HepG2 (cell line): Measurements from ENCODE around the gene C9orf43. TPM values are rescaled to one million over a fixed set of nuclear protein-coding genes. Genes with fewer than 3 reads are reported as not detected.
A peak's percentile ranks its signal among the peaks of the same experiment; 100 is the strongest.

ENCODE experiments used
- ATAC-seq: fragments of 200-7000 bp; cut with Tn5 transposase; 3 replicates; pipeline ENCODE4 v1.9.1; 2020; ENCODE audit warnings: mild to moderate bottlenecking, moderate library complexity
- BruUV-seq: library from RNA; stranded (reverse); fragments of 400-500 nt; replicated peaks from 2 replicates; lab custom pipeline; 2021; lab: Mats Ljungman, UMichigan
- CTCF ChIA-PET: fragments of 300-600 bp; formaldehyde crosslinking; extraction: SDS; loops from one replicate; lab custom pipeline; 2021; ENCODE audit warnings: low total read pairs, inconsistent platforms, low intra/inter-chr PET ratio; lab: Yijun Ruan, JAX
- POLR2A ChIA-PET: fragments of 350-600 bp; sonication (Branson Sonifier 250); formaldehyde crosslinking; loops from one replicate; lab custom pipeline; 2020; ENCODE audit warnings: antibody characterized with exemption, inconsistent platforms; lab: Yijun Ruan, JAX
- DNase-seq: peaks from one replicate; pipeline ENCODE4 v3.0.0-alpha.2; 2015; ENCODE audit warnings: low spot score
- FAIRE-seq: peaks from 3 replicates; lab custom pipeline; 2011; peaks lifted over from hg19 to GRCh38; lab: Jason Lieb, UNC
- H2AFZ ChIP-seq: one replicate; pipeline ENCODE4 v1.6.1; 2011; ENCODE audit warnings: low read length, inconsistent platforms
- H3K27ac ChIP-seq: fragments of 300-600 bp; 3 replicates; pipeline ENCODE4 v1.8.0; 2011; ENCODE audit warnings: mixed run types, mild to moderate bottlenecking, mixed read lengths, low read length, inconsistent platforms; ENCODE audit not compliant: insufficient read depth; ENCODE audit errors: extremely low read length
- H3K27me3 ChIP-seq, 2 experiments: fragments of 200-600 bp in 1 of 2; 2 replicates in 1 of 2; 3 replicates in 1 of 2; pipeline versions ENCODE4 v1.6.0 to v1.8.0; 2011; ENCODE audit warnings: low read length in 2 of 2, mild to moderate bottlenecking in 2 of 2, moderate library complexity in 2 of 2, inconsistent platforms in 1 of 2; ENCODE audit not compliant: insufficient read depth in 2 of 2, control insufficient read depth in 1 of 2
- H3K36me3 ChIP-seq, 2 experiments: fragments of 200-600 bp in 1 of 2; replicated peaks in 1 of 2; 2 replicates in 1 of 2; 3 replicates in 1 of 2; pipeline versions ENCODE4 v1.5.1 to v1.8.0; 2011; ENCODE audit warnings: low read length in 2 of 2, inconsistent platforms in 1 of 2; ENCODE audit not compliant: insufficient read depth in 2 of 2, control insufficient read depth in 1 of 2
- H3K4me1 ChIP-seq: 2 replicates; pipeline ENCODE4 v1.5.1; 2012; ENCODE audit warnings: low read length, inconsistent platforms; ENCODE audit not compliant: insufficient read depth
- H3K4me2 ChIP-seq: 2 replicates; pipeline ENCODE4 v1.6.0; 2011; ENCODE audit warnings: low read depth, low read length, inconsistent platforms
- H3K4me3 ChIP-seq, 3 experiments: fragments of 200-600 bp in 1 of 3; sonication (generic), shearing (Covaris generic) in 1 of 3; replicated peaks in 1 of 3; 2 replicates each; pipeline ENCODE4 v1.5.1; 2011 to 2016; ENCODE audit warnings: low read length in 3 of 3, inconsistent platforms in 2 of 3, low read depth in 2 of 3, mild to moderate bottlenecking in 2 of 3, control low read depth in 1 of 3, mixed read lengths in 1 of 3; ENCODE audit not compliant: insufficient read depth in 1 of 3
- H3K79me2 ChIP-seq: one replicate; pipeline ENCODE4 v1.6.1; 2011; ENCODE audit warnings: low read length, inconsistent platforms; ENCODE audit not compliant: insufficient read depth
- H3K9ac ChIP-seq: 2 replicates; pipeline ENCODE4 v1.6.0; 2011; ENCODE audit warnings: mild to moderate bottlenecking, low read depth, low read length, inconsistent platforms; ENCODE audit not compliant: insufficient read depth
- H3K9me3 ChIP-seq: 2 replicates; pipeline ENCODE4 v1.5.1; 2012; ENCODE audit warnings: mild to moderate bottlenecking, low read length
- H4K20me1 ChIP-seq: 2 replicates; pipeline ENCODE4 v1.6.0; 2011; ENCODE audit warnings: inconsistent platforms, mild to moderate bottlenecking, low read length, moderate library complexity; ENCODE audit not compliant: insufficient read depth
- AKNA ChIP-seq: sonication (generic); formaldehyde crosslinking; IDR thresholded peaks from 2 replicates; pipeline ENCODE4 v1.4.0; 2020; ENCODE audit warnings: missing genetic modification reagents, borderline replicate concordance
- ARNTL ChIP-seq: sonication (generic); formaldehyde crosslinking; IDR thresholded peaks from 2 replicates; pipeline ENCODE4 v1.4.0; 2020; ENCODE audit warnings: mild to moderate bottlenecking, missing genetic modification reagents
- CBFB ChIP-seq: sonication (generic); formaldehyde crosslinking; IDR thresholded peaks from 2 replicates; pipeline ENCODE4 v1.4.0; 2020; ENCODE audit warnings: missing genetic modification reagents
- ESRRA ChIP-seq: sonication (generic); formaldehyde crosslinking; IDR thresholded peaks from 2 replicates; pipeline ENCODE4 v1.5.1; 2020; ENCODE audit warnings: mild to moderate bottlenecking, low read depth, missing genetic modification reagents
- HNF4A ChIP-seq: sonication (generic); formaldehyde crosslinking; IDR thresholded peaks from 2 replicates; pipeline ENCODE4 v1.4.0; 2020; ENCODE audit warnings: missing genetic modification reagents
- HNRNPH1 ChIP-seq: fragments of 200-400 bp; formaldehyde crosslinking; optimal IDR thresholded peaks from 2 replicates; pipeline ENCODE3; 2017; ENCODE audit warnings: mild to moderate bottlenecking, low read depth, low read length
- HOXD1 ChIP-seq: sonication (generic); formaldehyde crosslinking; IDR thresholded peaks from 2 replicates; pipeline ENCODE4 v1.5.0; 2020; ENCODE audit warnings: missing genetic modification reagents
- JARID2 ChIP-seq: sonication (generic); formaldehyde crosslinking; IDR thresholded peaks from 2 replicates; pipeline ENCODE4 v1.8.1; 2023; ENCODE audit warnings: missing genetic modification reagents, inconsistent platforms; ENCODE audit not compliant: insufficient replicate concordance
- MBD4 ChIP-seq: IDR thresholded peaks from 2 replicates; pipeline ENCODE4 v1.6.1; 2012; ENCODE audit warnings: low read length, inconsistent platforms, borderline replicate concordance
- PCBP1 ChIP-seq: fragments of 200-400 bp; formaldehyde crosslinking; IDR thresholded peaks from 2 replicates; pipeline ENCODE4 v1.6.1; 2017; ENCODE audit warnings: mild to moderate bottlenecking, low read depth, low read length, borderline replicate concordance
- POLR2A ChIP-seq, 2 experiments: IDR thresholded peaks; 2 replicates each; pipeline ENCODE4 v1.6.1; 2011; ENCODE audit warnings: low read depth in 2 of 2, low read length in 2 of 2, mild to moderate bottlenecking in 1 of 2, moderate library complexity in 1 of 2; ENCODE audit not compliant: insufficient read depth in 1 of 2
- XBP1 ChIP-seq: sonication (generic); formaldehyde crosslinking; IDR thresholded peaks from 2 replicates; pipeline ENCODE4 v1.5.0; 2020; ENCODE audit warnings: missing genetic modification reagents
- ZBTB38 ChIP-seq: sonication (generic); formaldehyde crosslinking; IDR thresholded peaks from 2 replicates; pipeline ENCODE4 v1.5.1; 2020; ENCODE audit warnings: mild to moderate bottlenecking, missing genetic modification reagents
- ZNF687 ChIP-seq: sonication (generic); formaldehyde crosslinking; IDR thresholded peaks from 2 replicates; pipeline ENCODE4 v1.5.1; 2020; ENCODE audit warnings: mild to moderate bottlenecking, missing genetic modification reagents, moderate library complexity
- WGBS: methylation state at CpG from one replicate; pipeline ENCODE4 v1.1.6; 2017; ENCODE audit warnings: low lambda C conversion rate; 5-methylcytosine and 5-hydroxymethylcytosine counted together
- in situ Hi-C: cut with HindIII; loops from 2 replicates; pipeline ENCODE4 v1.10.0; 2017; ENCODE audit warnings: low pct_unique_long_range_greater_than_20kb; ENCODE audit not compliant: extremely low pct_ligation_motif_present
- intact Hi-C: fragments of 100-400 bp; cut with micrococcal nuclease; formaldehyde crosslinking; loops from one replicate; pipeline ENCODE4 v1.10.0; 2022; ENCODE audit not compliant: unreplicated experiment
- polyA plus RNA-seq, 8 experiments: library from polyadenylated mRNA; depleted of rRNA in 3 of 8; stranded (reverse) in 7 of 8; unstranded in 1 of 8; fragments of >200 nt; fragmentation: Illumina TruSeq in 4 of 8; extraction: Trizol in 4 of 8; gene quantifications; 2 replicates each; pipeline versions ENCODE4 v1.2.1 to v1.2.3, GENCODE V29; 2011 to 2016; ENCODE audit warnings: low read depth in 4 of 8, missing spikeins in 1 of 8, mixed read lengths in 1 of 8; ENCODE audit not compliant: insufficient read depth in 1 of 8
- total RNA-seq, 5 experiments: library from RNA; depleted of rRNA; stranded (reverse); fragments of >200 nt; fragmentation: Illumina TruSeq; extraction: Trizol; gene quantifications; 2 replicates each; pipeline ENCODE4 v1.2.3, GENCODE V29; 2016; ENCODE audit warnings: low read depth in 1 of 5
- TF ChIP-seq, protein P1 (sequence below): sonication (generic); formaldehyde crosslinking; IDR thresholded peaks from 2 replicates; pipeline ENCODE4 v1.4.0; 2020; ENCODE audit warnings: mild to moderate bottlenecking, missing genetic modification reagents

Gene C9orf43
- total and polyA plus RNA-seq, 2 of the 13 experiments (the other 11 are each of a cell fraction or from before 2014, with no cell fraction given), result 0.24 to 0.31 TPM

DNA sequence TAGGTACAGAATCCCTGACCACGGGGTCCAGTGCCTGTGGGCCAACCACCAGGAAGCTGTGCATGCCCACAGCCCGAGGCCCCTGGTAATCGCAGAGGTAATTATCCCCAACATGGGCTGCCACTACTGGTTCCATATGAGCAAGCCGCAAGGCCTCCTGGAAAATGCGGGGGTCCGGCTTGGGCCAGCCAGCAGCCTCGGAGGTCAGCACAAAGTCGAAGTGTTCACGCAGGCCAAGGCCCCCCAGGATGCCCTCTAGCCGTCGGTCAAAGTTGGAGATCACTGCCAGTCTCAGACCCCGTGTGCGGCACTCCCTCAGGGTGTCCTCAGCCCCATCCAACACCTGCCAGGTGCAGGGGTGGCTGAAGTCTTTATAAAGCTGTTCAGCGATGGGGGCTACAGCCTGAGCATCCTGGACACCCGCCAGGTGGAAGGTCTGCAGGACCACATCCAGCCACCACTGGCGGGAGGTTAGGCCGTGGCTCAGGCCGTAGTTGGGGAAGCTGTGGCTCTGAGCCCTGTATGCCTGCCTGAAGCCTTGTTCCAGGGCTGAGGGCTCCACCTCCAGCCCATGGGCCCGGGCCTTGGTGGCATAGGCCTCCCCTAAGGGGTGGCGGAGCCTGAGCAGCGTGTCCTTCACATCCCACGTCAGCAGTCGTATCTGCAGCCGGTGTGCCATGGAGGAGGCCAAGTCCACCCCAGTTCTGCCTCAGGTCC, 36.7 kb upstream of the C9orf43 start:
- no TSS peak for BruUV-seq
- ATAC-seq, result no peak
- intact Hi-C loops, result no loop called here
- H3K9me3 ChIP-seq, result no peaks in the 10 kb centered on the region
- no peaks in the 10 kb centered on the region for H3K27me3 ChIP-seq
- CTCF ChIA-PET, result no interaction called here
- in situ Hi-C loops, result no loop called here
- no peak for DNase-seq
- H3K4me3 ChIP-seq, result no peak overlapping the region
- no peak overlapping the region for H3K27ac ChIP-seq
- H4K20me1 ChIP-seq, result peaks cover 16% of the 10 kb centered on the region
- no peak overlapping the region for H2AFZ ChIP-seq
- peaks cover 15% of the 10 kb centered on the region for H3K79me2 ChIP-seq
- H3K9ac ChIP-seq, result no peak overlapping the region
- 90% methylated on average over 9 of the region's 24 CpGs for whole genome bisulfite sequencing
- H3K4me1 ChIP-seq, result peaks cover 74% of the 10 kb centered on the region
- no peak overlapping the region for H3K4me2 ChIP-seq
- no peak for FAIRE-seq
- POLR2A ChIA-PET, result interaction anchor here (0.9 to 1.3 kb wide), 6 partner anchors 14 to 34 kb away, joined by 3 to 7 read pairs (median 3); partner anchors contain the start of genes ALAD and WDR31
- H3K36me3 ChIP-seq, result peaks cover 4 to 10% of the 10 kb centered on the region in 2 experiments; a peak in 3 of 5 replicates
- TF ChIP-seq POLR2A (IDR thresholded peaks at IDR 0.05; ENCODE audit: insufficient read depth in 1 of 2, low read depth in 2 of 2, low read length in 2 of 2), result peak in 1 of 2 experiments; percentile 17; a peak in 1 of 4 replicates
- no peak for TF ChIP-seq CBFB
- no peak for TF ChIP-seq PCBP1
- no peak for TF ChIP-seq MBD4
- TF ChIP-seq AKNA, result no peak
- TF ChIP-seq HNRNPH1, result no peak
- TF ChIP-seq ZBTB38 (CRISPR knock-in tag), result peak; percentile 41; the same call in 1 of the 2 replicates
- peak; percentile 45 for TF ChIP-seq ZNF687 (CRISPR knock-in tag)
- TF ChIP-seq ARNTL (CRISPR knock-in tag), result no peak
- no peak for TF ChIP-seq XBP1 (CRISPR knock-in tag)
- no peak for TF ChIP-seq HOXD1 (CRISPR knock-in tag)
- TF ChIP-seq HNF4A (CRISPR knock-in tag), result no peak
- TF ChIP-seq, protein P1, sequence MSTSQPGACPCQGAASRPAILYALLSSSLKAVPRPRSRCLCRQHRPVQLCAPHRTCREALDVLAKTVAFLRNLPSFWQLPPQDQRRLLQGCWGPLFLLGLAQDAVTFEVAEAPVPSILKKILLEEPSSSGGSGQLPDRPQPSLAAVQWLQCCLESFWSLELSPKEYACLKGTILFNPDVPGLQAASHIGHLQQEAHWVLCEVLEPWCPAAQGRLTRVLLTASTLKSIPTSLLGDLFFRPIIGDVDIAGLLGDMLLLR (CRISPR knock-in tag), result no peak
- no peak for TF ChIP-seq ESRRA (CRISPR knock-in tag)
- no peak for TF ChIP-seq JARID2 (CRISPR knock-in tag)
